ENCODE data around the gene DCHS1. TPM values are rescaled to one million over a fixed set of nuclear protein-coding genes. Genes with fewer than 3 reads are reported as not detected.

Gene DCHS1
- total and polyA plus RNA-seq, 4 donors: 0.68 to 8.9 (median 5.8) TPM

DNA sequence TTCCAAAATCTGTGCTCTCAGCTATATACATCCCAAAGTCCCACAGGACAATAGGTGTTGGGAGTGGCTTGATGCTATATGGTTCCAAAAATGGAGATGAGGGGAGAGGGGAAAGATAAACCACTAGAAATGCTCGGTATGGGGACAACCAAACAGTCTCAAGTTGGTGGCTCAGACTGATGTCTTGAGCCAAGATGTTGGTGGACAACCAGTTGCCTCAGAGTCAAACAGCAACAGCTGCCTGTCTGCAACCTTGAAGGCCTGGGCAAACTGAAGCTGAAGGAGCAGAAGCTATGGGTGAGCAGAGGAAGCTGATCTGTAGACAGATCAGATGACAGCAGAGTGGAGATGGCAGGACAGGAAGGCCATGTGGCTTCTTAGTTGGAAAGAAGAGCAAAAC is 56.2 kb downstream of the DCHS1 start:
- Histone ChIP-seq H3K9ac (ENCODE audit: low read depth in 1 of 2, low read length in 2 of 2) (no peak overlapping the region), H3K9me3 (ENCODE audit: control insufficient read depth in 4 of 4, low read length in 3 of 4) (no peaks in the 10 kb centered on the region), H3K27ac (ENCODE audit: low read depth in 1 of 2, low read length in 2 of 2) (no peak overlapping the region), H3K4me3 (ENCODE audit: low read depth in 1 of 3, low read length in 3 of 3) (no peak overlapping the region), H3K36me3 (ENCODE audit: control insufficient read depth in 4 of 4, insufficient read depth in 3 of 4, low read depth in 1 of 4, low read length in 3 of 4) (peaks cover 3 to 42% (median 25%) of the 10 kb centered on the region in 4 donors), H3K4me1 (ENCODE audit: control insufficient read depth in 4 of 4, insufficient read depth in 4 of 4, low read length in 3 of 4) (peaks cover 8 to 45% (median 34%) of the 10 kb centered on the region in 4 donors), H3K27me3 (ENCODE audit: control insufficient read depth in 4 of 4, insufficient read depth in 4 of 4, low read length in 3 of 4) (no peaks in the 10 kb centered on the region)
- DNase-seq (ENCODE audit: low spot score): peak; percentile 17
- WGBS: 96% methylated on average over 1 of the region's 1 CpG
- TF ChIP-seq JUND (IDR thresholded peaks at IDR 0.05) (no peak), NR2F2 (IDR thresholded peaks at IDR 0.05) (no peak), SP1 (IDR thresholded peaks at IDR 0.05) (no peak), TAF1 (conservative IDR thresholded peaks at IDR 0.05) (no peak), FOXA1 (IDR thresholded peaks at IDR 0.05) (no peak), FOXA2 (IDR thresholded peaks at IDR 0.05) (no peak), YY1 (IDR thresholded peaks at IDR 0.05) (no peak), RAD21 (IDR thresholded peaks at IDR 0.05) (no peak), EGR1 (IDR thresholded peaks at IDR 0.05; ENCODE audit: low read depth in 2 of 2) (no peak)
- TF ChIP-seq, protein P1, sequence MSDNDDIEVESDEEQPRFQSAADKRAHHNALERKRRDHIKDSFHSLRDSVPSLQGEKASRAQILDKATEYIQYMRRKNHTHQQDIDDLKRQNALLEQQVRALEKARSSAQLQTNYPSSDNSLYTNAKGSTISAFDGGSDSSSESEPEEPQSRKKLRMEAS (IDR thresholded peaks at IDR 0.05): no peak
- TF ChIP-seq, protein P2, sequence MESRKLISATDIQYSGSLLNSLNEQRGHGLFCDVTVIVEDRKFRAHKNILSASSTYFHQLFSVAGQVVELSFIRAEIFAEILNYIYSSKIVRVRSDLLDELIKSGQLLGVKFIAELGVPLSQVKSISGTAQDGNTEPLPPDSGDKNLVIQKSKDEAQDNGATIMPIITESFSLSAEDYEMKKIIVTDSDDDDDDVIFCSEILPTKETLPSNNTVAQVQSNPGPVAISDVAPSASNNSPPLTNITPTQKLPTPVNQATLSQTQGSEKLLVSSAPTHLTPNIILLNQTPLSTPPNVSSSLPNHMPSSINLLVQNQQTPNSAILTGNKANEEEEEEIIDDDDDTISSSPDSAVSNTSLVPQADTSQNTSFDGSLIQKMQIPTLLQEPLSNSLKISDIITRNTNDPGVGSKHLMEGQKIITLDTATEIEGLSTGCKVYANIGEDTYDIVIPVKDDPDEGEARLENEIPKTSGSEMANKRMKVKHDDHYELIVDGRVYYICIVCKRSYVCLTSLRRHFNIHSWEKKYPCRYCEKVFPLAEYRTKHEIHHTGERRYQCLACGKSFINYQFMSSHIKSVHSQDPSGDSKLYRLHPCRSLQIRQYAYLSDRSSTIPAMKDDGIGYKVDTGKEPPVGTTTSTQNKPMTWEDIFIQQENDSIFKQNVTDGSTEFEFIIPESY (IDR thresholded peaks at IDR 0.05): no peak
- TF ChIP-seq, protein P3, sequence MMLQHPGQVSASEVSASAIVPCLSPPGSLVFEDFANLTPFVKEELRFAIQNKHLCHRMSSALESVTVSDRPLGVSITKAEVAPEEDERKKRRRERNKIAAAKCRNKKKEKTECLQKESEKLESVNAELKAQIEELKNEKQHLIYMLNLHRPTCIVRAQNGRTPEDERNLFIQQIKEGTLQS (IDR thresholded peaks at IDR 0.05): no peak
- TF ChIP-seq, protein P4, sequence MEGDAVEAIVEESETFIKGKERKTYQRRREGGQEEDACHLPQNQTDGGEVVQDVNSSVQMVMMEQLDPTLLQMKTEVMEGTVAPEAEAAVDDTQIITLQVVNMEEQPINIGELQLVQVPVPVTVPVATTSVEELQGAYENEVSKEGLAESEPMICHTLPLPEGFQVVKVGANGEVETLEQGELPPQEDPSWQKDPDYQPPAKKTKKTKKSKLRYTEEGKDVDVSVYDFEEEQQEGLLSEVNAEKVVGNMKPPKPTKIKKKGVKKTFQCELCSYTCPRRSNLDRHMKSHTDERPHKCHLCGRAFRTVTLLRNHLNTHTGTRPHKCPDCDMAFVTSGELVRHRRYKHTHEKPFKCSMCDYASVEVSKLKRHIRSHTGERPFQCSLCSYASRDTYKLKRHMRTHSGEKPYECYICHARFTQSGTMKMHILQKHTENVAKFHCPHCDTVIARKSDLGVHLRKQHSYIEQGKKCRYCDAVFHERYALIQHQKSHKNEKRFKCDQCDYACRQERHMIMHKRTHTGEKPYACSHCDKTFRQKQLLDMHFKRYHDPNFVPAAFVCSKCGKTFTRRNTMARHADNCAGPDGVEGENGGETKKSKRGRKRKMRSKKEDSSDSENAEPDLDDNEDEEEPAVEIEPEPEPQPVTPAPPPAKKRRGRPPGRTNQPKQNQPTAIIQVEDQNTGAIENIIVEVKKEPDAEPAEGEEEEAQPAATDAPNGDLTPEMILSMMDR (IDR thresholded peaks at IDR 0.05; ENCODE audit: low read depth, low read length, missing input control): no peak

DNA sequence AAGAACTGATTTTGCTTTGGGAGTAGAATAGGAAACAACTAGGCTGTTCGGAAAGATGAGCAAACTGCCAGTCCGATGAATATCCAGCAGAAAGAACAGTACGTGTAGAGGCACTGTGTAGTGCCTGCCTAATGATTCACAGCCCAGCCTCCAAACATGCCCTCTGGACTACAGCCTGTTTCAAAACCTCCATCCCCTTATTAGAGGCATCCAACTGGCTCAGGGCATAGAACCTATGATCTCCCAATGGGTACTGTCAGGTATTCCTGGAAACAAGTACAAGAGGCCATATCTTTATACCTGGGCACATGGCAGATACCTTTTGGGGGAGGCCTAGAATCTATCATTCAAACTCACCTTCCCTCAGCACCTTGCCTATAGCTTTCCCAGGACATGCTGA is 57.1 kb downstream of the DCHS1 start:
- no peaks in the 10 kb centered on the region for H3K27me3 ChIP-seq (ENCODE audit: control insufficient read depth in 4 of 4, insufficient read depth in 4 of 4, low read length in 3 of 4)
- DNase-seq (ENCODE audit: low spot score): peak; percentile 32
- WGBS: 38% methylated on average over 3 of the region's 3 CpGs
- TF ChIP-seq YY1 (IDR thresholded peaks at IDR 0.05): peak; percentile 73
- TF ChIP-seq NR2F2 (IDR thresholded peaks at IDR 0.05): no peak
- peak in 1 of 2 donors; percentile 39 for TF ChIP-seq GABPA (IDR thresholded peaks at IDR 0.05 in 1 of 2, conservative IDR thresholded peaks at IDR 0.05 in 1 of 2)
- TF ChIP-seq, protein P3 (IDR thresholded peaks at IDR 0.05): no peak
- TF ChIP-seq, protein P5, sequence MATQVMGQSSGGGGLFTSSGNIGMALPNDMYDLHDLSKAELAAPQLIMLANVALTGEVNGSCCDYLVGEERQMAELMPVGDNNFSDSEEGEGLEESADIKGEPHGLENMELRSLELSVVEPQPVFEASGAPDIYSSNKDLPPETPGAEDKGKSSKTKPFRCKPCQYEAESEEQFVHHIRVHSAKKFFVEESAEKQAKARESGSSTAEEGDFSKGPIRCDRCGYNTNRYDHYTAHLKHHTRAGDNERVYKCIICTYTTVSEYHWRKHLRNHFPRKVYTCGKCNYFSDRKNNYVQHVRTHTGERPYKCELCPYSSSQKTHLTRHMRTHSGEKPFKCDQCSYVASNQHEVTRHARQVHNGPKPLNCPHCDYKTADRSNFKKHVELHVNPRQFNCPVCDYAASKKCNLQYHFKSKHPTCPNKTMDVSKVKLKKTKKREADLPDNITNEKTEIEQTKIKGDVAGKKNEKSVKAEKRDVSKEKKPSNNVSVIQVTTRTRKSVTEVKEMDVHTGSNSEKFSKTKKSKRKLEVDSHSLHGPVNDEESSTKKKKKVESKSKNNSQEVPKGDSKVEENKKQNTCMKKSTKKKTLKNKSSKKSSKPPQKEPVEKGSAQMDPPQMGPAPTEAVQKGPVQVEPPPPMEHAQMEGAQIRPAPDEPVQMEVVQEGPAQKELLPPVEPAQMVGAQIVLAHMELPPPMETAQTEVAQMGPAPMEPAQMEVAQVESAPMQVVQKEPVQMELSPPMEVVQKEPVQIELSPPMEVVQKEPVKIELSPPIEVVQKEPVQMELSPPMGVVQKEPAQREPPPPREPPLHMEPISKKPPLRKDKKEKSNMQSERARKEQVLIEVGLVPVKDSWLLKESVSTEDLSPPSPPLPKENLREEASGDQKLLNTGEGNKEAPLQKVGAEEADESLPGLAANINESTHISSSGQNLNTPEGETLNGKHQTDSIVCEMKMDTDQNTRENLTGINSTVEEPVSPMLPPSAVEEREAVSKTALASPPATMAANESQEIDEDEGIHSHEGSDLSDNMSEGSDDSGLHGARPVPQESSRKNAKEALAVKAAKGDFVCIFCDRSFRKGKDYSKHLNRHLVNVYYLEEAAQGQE (IDR thresholded peaks at IDR 0.05): peak; percentile 59
- peak; percentile 33 to 48 for TF ChIP-seq RAD21 (IDR thresholded peaks at IDR 0.05)
- no peak for TF ChIP-seq FOXA1 (IDR thresholded peaks at IDR 0.05)
- TF ChIP-seq, protein P2 (IDR thresholded peaks at IDR 0.05): no peak
- TF ChIP-seq JUND (IDR thresholded peaks at IDR 0.05): peak in 1 of 2 donors; percentile 67
- TF ChIP-seq SP1 (IDR thresholded peaks at IDR 0.05): peak; percentile 75
- TF ChIP-seq EGR1 (IDR thresholded peaks at IDR 0.05; ENCODE audit: low read depth in 2 of 2): peak in 1 of 2 donors; percentile 19
- peak; percentile 86 for TF ChIP-seq HNF4A (conservative IDR thresholded peaks at IDR 0.05)
- no peak for TF ChIP-seq TAF1 (conservative IDR thresholded peaks at IDR 0.05)
- TF ChIP-seq HNF4G (IDR thresholded peaks at IDR 0.05): peak; percentile 55
- no peak for TF ChIP-seq FOXA2 (IDR thresholded peaks at IDR 0.05)
- peak; percentile 49 to 60 for TF ChIP-seq RXRA (IDR thresholded peaks at IDR 0.05)
- TF ChIP-seq, protein P1 (IDR thresholded peaks at IDR 0.05): peak; percentile 74

More for the DNA sequence above, 57.1 kb downstream of the DCHS1 start:
- Histone ChIP-seq H3K4me1 (ENCODE audit: control insufficient read depth in 4 of 4, insufficient read depth in 4 of 4, low read length in 3 of 4) (peaks cover 8 to 41% (median 32%) of the 10 kb centered on the region in 4 donors), H3K36me3 (ENCODE audit: control insufficient read depth in 4 of 4, insufficient read depth in 3 of 4, low read depth in 1 of 4, low read length in 3 of 4) (peaks cover 3 to 48% (median 29%) of the 10 kb centered on the region in 4 donors), H3K9ac (ENCODE audit: low read depth in 1 of 2, low read length in 2 of 2) (no peak overlapping the region), H3K4me3 (ENCODE audit: low read depth in 1 of 3, low read length in 3 of 3) (no peak overlapping the region), H3K9me3 (ENCODE audit: control insufficient read depth in 4 of 4, low read length in 3 of 4) (no peaks in the 10 kb centered on the region), H3K27ac (ENCODE audit: low read depth in 1 of 2, low read length in 2 of 2) (peak overlapping the region; percentile 19 to 68)
